Measurements from ENCODE around the gene SERPINA9.
"Not testable (repeated sequence)": the region's sequence is repeated elsewhere in the genome, so short reads cannot be mapped to it uniquely, and the experiment has no call there.

Gene SERPINA9

GRCh38 chr14:94423453-94424056 is 52.4 kb downstream of the SERPINA9 start:
- no peak overlapping the region for H3K27ac ChIP-seq (ENCODE audit: low read depth, low read length)
- no peaks in the 10 kb centered on the region for H3K4me1 ChIP-seq (ENCODE audit: control insufficient read depth, insufficient read depth, low read length)
- H3K4me3 ChIP-seq (ENCODE audit: low read depth, low read length): no peak overlapping the region
- H3K9ac ChIP-seq (ENCODE audit: low read depth, low read length): no peak overlapping the region
- H3K36me3 ChIP-seq (ENCODE audit: control insufficient read depth, insufficient read depth, low read length): no peaks in the 10 kb centered on the region
- 0 out of 2 replicates have a peak, but pooled peaks cover 6% of the 10 kb centered on the region for H3K9me3 ChIP-seq (ENCODE audit: control insufficient read depth, insufficient read depth, low read length)
- no peaks in the 10 kb centered on the region for H3K27me3 ChIP-seq (ENCODE audit: control insufficient read depth, insufficient read depth, low read length)

GRCh38 chr14:94421316-94421715 is 54.7 kb downstream of the SERPINA9 start:
- 0 out of 2 replicates have a peak, but pooled peaks cover 6% of the 10 kb centered on the region for H3K9me3 ChIP-seq (ENCODE audit: control insufficient read depth, insufficient read depth, low read length)
- no peak overlapping the region for H3K27ac ChIP-seq (ENCODE audit: low read depth, low read length)
- no peak overlapping the region for H3K9ac ChIP-seq (ENCODE audit: low read depth, low read length)
- no peak overlapping the region for H3K4me3 ChIP-seq (ENCODE audit: low read depth, low read length)
- H3K4me1 ChIP-seq (ENCODE audit: control insufficient read depth, insufficient read depth, low read length): no peaks in the 10 kb centered on the region
- no peaks in the 10 kb centered on the region for H3K36me3 ChIP-seq (ENCODE audit: control insufficient read depth, insufficient read depth, low read length)
- H3K27me3 ChIP-seq (ENCODE audit: control insufficient read depth, insufficient read depth, low read length): no peaks in the 10 kb centered on the region

GRCh38 chr14:94417497-94418205 is 58.3 kb downstream of the SERPINA9 start:
- H3K36me3 ChIP-seq (ENCODE audit: control insufficient read depth, insufficient read depth, low read length); H3K4me1 ChIP-seq (ENCODE audit: control insufficient read depth, insufficient read depth, low read length): not testable (repeated sequence)

More at GRCh38 chr14:94417497-94418205, 58.3 kb downstream of the SERPINA9 start:
- H3K27me3 ChIP-seq (ENCODE audit: control insufficient read depth, insufficient read depth, low read length); H3K9ac ChIP-seq (ENCODE audit: low read depth, low read length); H3K9me3 ChIP-seq (ENCODE audit: control insufficient read depth, insufficient read depth, low read length); H3K27ac ChIP-seq (ENCODE audit: low read depth, low read length); H3K4me3 ChIP-seq (ENCODE audit: low read depth, low read length): not testable (repeated sequence)
